Retinal pigment epithelial cell (primary cell): ENCODE measurements around the gene FTO.

Experiments
- DNase-seq: peaks from one replicate; pipeline ENCODE4 v3.0.0-alpha.2; 2010; ENCODE audit warnings: low read depth
- H3K4me3 ChIP-seq: 2 replicates; pipeline ENCODE4 v1.5.1; 2011; ENCODE audit warnings: mild to moderate bottlenecking, low read length, control low read depth, moderate library complexity
- CTCF ChIP-seq: conservative IDR thresholded peaks from 2 replicates; pipeline ENCODE4 v1.5.1; 2011; ENCODE audit warnings: low read depth, low read length, control low read depth, inconsistent platforms

FTO gene

GRCh38 chr16:53894686-53895085 is 190.7 kb downstream of the FTO start:
- no peak for DNase-seq
- H3K4me3 ChIP-seq: no peak overlapping the region
- TF ChIP-seq CTCF: no peak

- TF ChIP-seq CTCF: no peak
- DNase-seq: no peak
These were observed 191.5 kb downstream of the FTO start for GRCh38 chr16:53895433-53895832.

GRCh38 chr16:53895851-53896250 is 191.9 kb downstream of the FTO start:
- no peak for TF ChIP-seq CTCF
- no peak for DNase-seq
- no peak overlapping the region for H3K4me3 ChIP-seq

More at GRCh38 chr16:53895433-53895832, 191.5 kb downstream of the FTO start:
- no peak overlapping the region for H3K4me3 ChIP-seq

GRCh38 chr16:53896722-53897121 is 192.8 kb downstream of the FTO start:
- DNase-seq: no peak
- TF ChIP-seq CTCF: no peak
- no peak overlapping the region for H3K4me3 ChIP-seq

- DNase-seq: no peak
- no peak for TF ChIP-seq CTCF
- no peak overlapping the region for H3K4me3 ChIP-seq
These were observed 195.0 kb downstream of the FTO start for GRCh38 chr16:53898993-53899392.

GRCh38 chr16:53899431-53899830 is 195.5 kb downstream of the FTO start:
- no peak for TF ChIP-seq CTCF
- DNase-seq: no peak
- H3K4me3 ChIP-seq: no peak overlapping the region

GRCh38 chr16:53900667-53901066 is 196.7 kb downstream of the FTO start:
- no peak for DNase-seq
- no peak for TF ChIP-seq CTCF
- no peak overlapping the region for H3K4me3 ChIP-seq
